Measurements from ENCODE around the gene GOLPH3. TPM values are rescaled to one million over a fixed set of nuclear protein-coding genes. Genes with fewer than 3 reads are reported as not detected.
"Not testable (repeated sequence)": the region's sequence is repeated elsewhere in the genome, so short reads cannot be mapped to it uniquely, and the experiment has no call there.

GOLPH3 gene
- total and polyA plus RNA-seq, 4 donors: 64.1 to 116 (median 68.5) TPM

DNA sequence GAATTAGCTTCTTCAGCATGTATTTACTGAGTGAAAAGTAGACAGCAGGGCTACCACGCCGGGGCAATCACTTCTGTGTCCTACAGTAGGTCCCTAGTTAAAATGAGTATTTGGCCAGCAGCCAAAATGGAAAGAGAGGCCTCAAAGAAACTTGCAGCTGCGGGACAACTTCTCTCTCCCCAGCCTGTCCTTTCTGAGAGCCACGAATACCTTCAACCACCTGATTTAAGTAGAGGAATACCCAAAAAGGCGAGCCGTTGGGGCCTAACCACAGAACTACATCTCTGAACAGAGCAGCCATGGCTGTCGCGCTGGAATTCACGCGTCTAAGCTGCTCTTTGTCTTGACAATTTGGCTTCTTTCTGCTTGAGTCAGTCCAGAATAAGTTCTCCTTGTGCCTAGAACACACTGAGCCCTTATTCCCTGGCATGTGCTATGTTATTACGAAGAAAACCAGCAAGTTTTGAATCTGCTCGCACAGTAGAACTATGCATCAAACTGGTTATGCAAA is 43.8 kb upstream of the GOLPH3 start:
- WGBS: 74% methylated on average over 12 of the region's 12 CpGs
- TF ChIP-seq FOXA1 (IDR thresholded peaks at IDR 0.05) (no peak), TAF1 (conservative IDR thresholded peaks at IDR 0.05) (no peak), HNF4A (conservative IDR thresholded peaks at IDR 0.05) (no peak), NR2F2 (IDR thresholded peaks at IDR 0.05) (no peak), HNF4G (IDR thresholded peaks at IDR 0.05) (no peak), RAD21 (IDR thresholded peaks at IDR 0.05) (no peak), ATF3 (IDR thresholded peaks at IDR 0.05) (no peak), CTCF (IDR thresholded peaks at IDR 0.05; ENCODE audit: low read depth, low read length, missing input control) (no peak), EGR1 (IDR thresholded peaks at IDR 0.05; ENCODE audit: low read depth in 2 of 2) (no peak), JUND (IDR thresholded peaks at IDR 0.05) (no peak), REST (IDR thresholded peaks at IDR 0.05) (no peak), ZBTB33 (IDR thresholded peaks at IDR 0.05) (no peak), GABPA (IDR thresholded peaks at IDR 0.05 in 1 of 2, conservative IDR thresholded peaks at IDR 0.05 in 1 of 2) (no peak), RXRA (IDR thresholded peaks at IDR 0.05) (no peak)
- TF ChIP-seq, protein P1, sequence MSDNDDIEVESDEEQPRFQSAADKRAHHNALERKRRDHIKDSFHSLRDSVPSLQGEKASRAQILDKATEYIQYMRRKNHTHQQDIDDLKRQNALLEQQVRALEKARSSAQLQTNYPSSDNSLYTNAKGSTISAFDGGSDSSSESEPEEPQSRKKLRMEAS (IDR thresholded peaks at IDR 0.05): no peak
- no peak for DNase-seq (ENCODE audit: low spot score)

GRCh38 chr5:32214344-32214743 is 40.2 kb upstream of the GOLPH3 start:
- not testable (repeated sequence) for DNase-seq (ENCODE audit: low spot score); H3K9ac ChIP-seq (ENCODE audit: low read depth in 1 of 2, low read length in 2 of 2); H3K27ac ChIP-seq (ENCODE audit: low read depth in 1 of 2, low read length in 2 of 2); H3K4me3 ChIP-seq (ENCODE audit: low read depth in 1 of 3, low read length in 3 of 3); H3K27me3 ChIP-seq (ENCODE audit: control insufficient read depth in 4 of 4, insufficient read depth in 4 of 4, low read length in 3 of 4); H3K36me3 ChIP-seq (ENCODE audit: control insufficient read depth in 4 of 4, insufficient read depth in 3 of 4, low read depth in 1 of 4, low read length in 3 of 4); H3K9me3 ChIP-seq (ENCODE audit: control insufficient read depth in 4 of 4, low read length in 3 of 4)
- 100% methylated on average over 1 of the region's 1 CpG for WGBS
- H3K4me1 ChIP-seq (ENCODE audit: control insufficient read depth in 4 of 4, insufficient read depth in 4 of 4, low read length in 3 of 4): peaks cover 6 to 11% (median 7%) of the 10 kb centered on the region in 4 donors

More for the DNA sequence above, 43.8 kb upstream of the GOLPH3 start:
- H3K27me3 ChIP-seq (ENCODE audit: control insufficient read depth in 4 of 4, insufficient read depth in 4 of 4, low read length in 3 of 4): no peaks in the 10 kb centered on the region
- H3K4me3 ChIP-seq (ENCODE audit: low read depth in 1 of 3, low read length in 3 of 3): no peak overlapping the region
- no peak overlapping the region for H3K27ac ChIP-seq (ENCODE audit: low read depth in 1 of 2, low read length in 2 of 2)
- H3K9me3 ChIP-seq (ENCODE audit: control insufficient read depth in 4 of 4, low read length in 3 of 4): no peaks in the 10 kb centered on the region
- H3K36me3 ChIP-seq (ENCODE audit: control insufficient read depth in 4 of 4, insufficient read depth in 3 of 4, low read depth in 1 of 4, low read length in 3 of 4): no peaks in the 10 kb centered on the region
- no peaks in the 10 kb centered on the region for H3K4me1 ChIP-seq (ENCODE audit: control insufficient read depth in 4 of 4, insufficient read depth in 4 of 4, low read length in 3 of 4)
- no peak overlapping the region for H3K9ac ChIP-seq (ENCODE audit: low read depth in 1 of 2, low read length in 2 of 2)
